GM12878 (cell line): ENCODE results near the gene NEO1. TPM values are rescaled to one million over a fixed set of nuclear protein-coding genes. Genes with fewer than 3 reads are reported as not detected.

ENCODE experiments used
- DPF2 ChIP-seq: fragments of 450-650 bp; IDR thresholded peaks from 2 replicates; pipeline ENCODE4 v1.6.1; 2017; ENCODE audit warnings: mild to moderate bottlenecking
- GATAD2B ChIP-seq: fragments of 450-650 bp; conservative IDR thresholded peaks from 2 replicates; pipeline ENCODE4 v1.6.1; 2017; ENCODE audit warnings: low read depth, mild to moderate bottlenecking, moderate library complexity
- MXI1 ChIP-seq: fragments of 150-350 bp; IDR thresholded peaks from 2 replicates; pipeline ENCODE4 v1.6.1; 2011; ENCODE audit warnings: low read depth, mild to moderate bottlenecking, inconsistent platforms, low read length, improper control_type of control experiment
- SPI1 ChIP-seq: IDR thresholded peaks from 2 replicates; pipeline ENCODE4 v1.6.1; 2011; ENCODE audit warnings: low read depth, mild to moderate bottlenecking, low read length, moderate library complexity, borderline replicate concordance; ENCODE audit not compliant: insufficient read depth
- SUZ12 ChIP-seq: fragments of 200-600 bp; sonication (generic); IDR thresholded peaks from one replicate; pipeline ENCODE4 v1.6.1; 2018; ENCODE audit warnings: antibody characterized with exemption, mild to moderate bottlenecking; ENCODE audit not compliant: unreplicated experiment
- WRNIP1 ChIP-seq: IDR thresholded peaks from 2 replicates; pipeline ENCODE4 v1.6.1; 2011; ENCODE audit warnings: low read depth, low read length, improper control_type of control experiment, borderline replicate concordance
- YBX1 ChIP-seq: fragments of 450-650 bp; IDR thresholded peaks from 2 replicates; pipeline ENCODE4 v1.6.1; 2016; ENCODE audit warnings: antibody characterized with exemption
- polyA plus RNA-seq, 11 experiments: library from polyadenylated mRNA; depleted of rRNA in 4 of 11; unstranded in 6 of 11; stranded (reverse) in 5 of 11; fragments of >200 nt; fragmentation: Nextera tagmentation in 4 of 11; fragmentation: Illumina TruSeq in 1 of 11; extraction: Ambion mirVana in 4 of 11; extraction: Trizol in 1 of 11; gene quantifications; 1 replicate in 1 of 11; 2 replicates in 10 of 11; pipeline versions ENCODE4 v1.2.1 to v1.2.3, GENCODE V29; 2011 to 2016; ENCODE audit warnings: inconsistent platforms in 2 of 11, missing spikeins in 2 of 11, low read depth in 1 of 11
- total RNA-seq, 4 experiments: library from RNA; depleted of rRNA in 3 of 4; stranded (reverse); fragments of >200 nt in 3 of 4; fragmentation: Illumina TruSeq in 1 of 4; extraction: Trizol in 1 of 4; gene quantifications; 2 replicates each; pipeline versions ENCODE4 v1.2.1 to v1.2.3, GENCODE V29; 2013 to 2021
- TF ChIP-seq, protein P1 (sequence below): IDR thresholded peaks from 2 replicates; pipeline ENCODE4 v1.6.1; 2012; ENCODE audit warnings: improper control_type of control experiment, low read depth, low read length; ENCODE audit not compliant: insufficient replicate concordance
- TF ChIP-seq, protein P2 (sequence below): fragments of 450-650 bp; IDR thresholded peaks from 2 replicates; pipeline ENCODE4 v1.6.1; 2016; ENCODE audit warnings: mild to moderate bottlenecking, moderate library complexity, borderline replicate concordance

NEO1 gene
- total and polyA plus RNA-seq, 10 of the 15 experiments (the other 5 are each of a cell fraction or from before 2014, with no cell fraction given), result 0.03 to 2.0 (median 0.32) TPM

DNA sequence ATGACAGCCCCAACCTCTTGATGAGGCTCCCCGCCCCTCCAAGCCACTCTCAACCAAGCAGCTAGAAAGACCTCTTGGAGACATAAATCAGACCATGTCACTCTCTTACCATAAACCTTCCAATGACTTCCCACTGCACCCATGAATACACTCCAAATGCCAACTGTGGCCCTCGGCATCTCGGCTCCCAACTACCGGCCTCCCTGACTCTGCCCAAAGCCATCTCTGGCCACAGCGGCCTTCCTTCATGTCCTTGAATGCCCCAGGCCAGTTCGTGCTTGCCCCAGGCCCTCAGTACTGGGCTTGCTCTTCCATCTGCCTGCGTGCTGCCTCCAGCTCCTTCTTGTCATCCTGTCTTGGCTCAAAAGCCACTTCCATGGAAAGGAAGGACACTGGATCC, 284.5 kb downstream of the NEO1 start (continued):
- TF ChIP-seq, protein P1, sequence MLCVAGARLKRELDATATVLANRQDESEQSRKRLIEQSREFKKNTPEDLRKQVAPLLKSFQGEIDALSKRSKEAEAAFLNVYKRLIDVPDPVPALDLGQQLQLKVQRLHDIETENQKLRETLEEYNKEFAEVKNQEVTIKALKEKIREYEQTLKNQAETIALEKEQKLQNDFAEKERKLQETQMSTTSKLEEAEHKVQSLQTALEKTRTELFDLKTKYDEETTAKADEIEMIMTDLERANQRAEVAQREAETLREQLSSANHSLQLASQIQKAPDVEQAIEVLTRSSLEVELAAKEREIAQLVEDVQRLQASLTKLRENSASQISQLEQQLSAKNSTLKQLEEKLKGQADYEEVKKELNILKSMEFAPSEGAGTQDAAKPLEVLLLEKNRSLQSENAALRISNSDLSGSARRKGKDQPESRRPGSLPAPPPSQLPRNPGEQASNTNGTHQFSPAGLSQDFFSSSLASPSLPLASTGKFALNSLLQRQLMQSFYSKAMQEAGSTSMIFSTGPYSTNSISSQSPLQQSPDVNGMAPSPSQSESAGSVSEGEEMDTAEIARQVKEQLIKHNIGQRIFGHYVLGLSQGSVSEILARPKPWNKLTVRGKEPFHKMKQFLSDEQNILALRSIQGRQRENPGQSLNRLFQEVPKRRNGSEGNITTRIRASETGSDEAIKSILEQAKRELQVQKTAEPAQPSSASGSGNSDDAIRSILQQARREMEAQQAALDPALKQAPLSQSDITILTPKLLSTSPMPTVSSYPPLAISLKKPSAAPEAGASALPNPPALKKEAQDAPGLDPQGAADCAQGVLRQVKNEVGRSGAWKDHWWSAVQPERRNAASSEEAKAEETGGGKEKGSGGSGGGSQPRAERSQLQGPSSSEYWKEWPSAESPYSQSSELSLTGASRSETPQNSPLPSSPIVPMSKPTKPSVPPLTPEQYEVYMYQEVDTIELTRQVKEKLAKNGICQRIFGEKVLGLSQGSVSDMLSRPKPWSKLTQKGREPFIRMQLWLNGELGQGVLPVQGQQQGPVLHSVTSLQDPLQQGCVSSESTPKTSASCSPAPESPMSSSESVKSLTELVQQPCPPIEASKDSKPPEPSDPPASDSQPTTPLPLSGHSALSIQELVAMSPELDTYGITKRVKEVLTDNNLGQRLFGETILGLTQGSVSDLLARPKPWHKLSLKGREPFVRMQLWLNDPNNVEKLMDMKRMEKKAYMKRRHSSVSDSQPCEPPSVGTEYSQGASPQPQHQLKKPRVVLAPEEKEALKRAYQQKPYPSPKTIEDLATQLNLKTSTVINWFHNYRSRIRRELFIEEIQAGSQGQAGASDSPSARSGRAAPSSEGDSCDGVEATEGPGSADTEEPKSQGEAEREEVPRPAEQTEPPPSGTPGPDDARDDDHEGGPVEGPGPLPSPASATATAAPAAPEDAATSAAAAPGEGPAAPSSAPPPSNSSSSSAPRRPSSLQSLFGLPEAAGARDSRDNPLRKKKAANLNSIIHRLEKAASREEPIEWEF, result no peak
- TF ChIP-seq MXI1 (no peak), GATAD2B (no peak), SUZ12 (no peak), DPF2 (no peak), SPI1 (no peak), WRNIP1 (no peak), YBX1 (no peak)
- TF ChIP-seq, protein P2, sequence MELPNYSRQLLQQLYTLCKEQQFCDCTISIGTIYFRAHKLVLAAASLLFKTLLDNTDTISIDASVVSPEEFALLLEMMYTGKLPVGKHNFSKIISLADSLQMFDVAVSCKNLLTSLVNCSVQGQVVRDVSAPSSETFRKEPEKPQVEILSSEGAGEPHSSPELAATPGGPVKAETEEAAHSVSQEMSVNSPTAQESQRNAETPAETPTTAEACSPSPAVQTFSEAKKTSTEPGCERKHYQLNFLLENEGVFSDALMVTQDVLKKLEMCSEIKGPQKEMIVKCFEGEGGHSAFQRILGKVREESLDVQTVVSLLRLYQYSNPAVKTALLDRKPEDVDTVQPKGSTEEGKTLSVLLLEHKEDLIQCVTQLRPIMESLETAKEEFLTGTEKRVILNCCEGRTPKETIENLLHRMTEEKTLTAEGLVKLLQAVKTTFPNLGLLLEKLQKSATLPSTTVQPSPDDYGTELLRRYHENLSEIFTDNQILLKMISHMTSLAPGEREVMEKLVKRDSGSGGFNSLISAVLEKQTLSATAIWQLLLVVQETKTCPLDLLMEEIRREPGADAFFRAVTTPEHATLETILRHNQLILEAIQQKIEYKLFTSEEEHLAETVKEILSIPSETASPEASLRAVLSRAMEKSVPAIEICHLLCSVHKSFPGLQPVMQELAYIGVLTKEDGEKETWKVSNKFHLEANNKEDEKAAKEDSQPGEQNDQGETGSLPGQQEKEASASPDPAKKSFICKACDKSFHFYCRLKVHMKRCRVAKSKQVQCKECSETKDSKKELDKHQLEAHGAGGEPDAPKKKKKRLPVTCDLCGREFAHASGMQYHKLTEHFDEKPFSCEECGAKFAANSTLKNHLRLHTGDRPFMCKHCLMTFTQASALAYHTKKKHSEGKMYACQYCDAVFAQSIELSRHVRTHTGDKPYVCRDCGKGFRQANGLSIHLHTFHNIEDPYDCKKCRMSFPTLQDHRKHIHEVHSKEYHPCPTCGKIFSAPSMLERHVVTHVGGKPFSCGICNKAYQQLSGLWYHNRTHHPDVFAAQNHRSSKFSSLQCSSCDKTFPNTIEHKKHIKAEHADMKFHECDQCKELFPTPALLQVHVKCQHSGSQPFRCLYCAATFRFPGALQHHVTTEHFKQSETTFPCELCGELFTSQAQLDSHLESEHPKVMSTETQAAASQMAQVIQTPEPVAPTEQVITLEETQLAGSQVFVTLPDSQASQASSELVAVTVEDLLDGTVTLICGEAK, result no peak
